ENCODE results near the gene OSTM1. TPM values are rescaled to one million over a fixed set of nuclear protein-coding genes. Genes with fewer than 3 reads are reported as not detected.

The OSTM1 gene
- total and polyA plus RNA-seq, 4 donors: 18.1 to 64.3 (median 25.9) TPM

DNA sequence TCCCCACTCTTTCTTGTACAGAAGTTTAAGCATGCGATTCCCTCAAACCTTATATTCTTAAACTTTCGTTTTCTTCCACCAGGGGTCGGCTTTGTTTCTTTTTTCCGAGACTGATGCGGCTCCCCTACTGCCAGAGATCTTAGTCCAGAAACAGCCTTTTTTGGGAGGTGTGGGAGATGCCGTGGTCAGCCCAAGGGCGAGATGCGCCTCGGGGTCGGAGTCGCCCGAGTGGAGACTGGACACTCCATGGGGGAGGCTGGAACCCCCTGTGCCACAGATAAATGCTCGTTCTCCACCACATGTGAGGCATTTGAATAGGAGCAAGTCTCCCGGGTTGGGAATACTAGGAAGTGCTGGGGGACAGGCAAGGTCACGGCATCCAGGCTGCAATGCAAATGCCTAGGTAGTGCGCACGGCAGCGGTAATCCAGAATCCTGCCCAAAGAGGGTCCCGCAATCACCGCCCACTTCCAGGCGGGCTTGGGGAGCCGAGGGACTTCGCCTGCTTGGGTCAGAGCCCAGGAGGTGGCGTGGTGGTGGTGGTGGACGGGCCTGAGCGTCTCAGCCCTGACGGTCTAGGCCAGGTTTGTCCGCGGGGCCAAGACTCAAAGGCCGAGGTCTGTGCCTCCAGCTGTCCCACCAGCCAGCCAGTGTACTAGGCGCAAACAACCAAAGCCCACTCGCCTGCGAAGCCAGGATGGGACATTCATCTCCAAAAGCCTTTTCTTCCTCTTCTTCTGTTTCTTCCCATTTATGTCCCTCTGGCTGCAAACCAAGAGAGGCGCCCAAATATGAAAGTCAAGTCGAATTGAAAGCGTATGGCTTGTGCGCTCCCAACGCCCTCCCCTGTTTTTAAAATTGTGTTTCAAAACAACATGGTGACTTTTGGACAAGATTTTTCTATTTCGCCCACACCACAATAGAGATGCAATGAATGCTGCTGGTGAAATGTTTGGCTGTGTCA is 39.3 kb upstream of the OSTM1 start:
- Histone ChIP-seq H3K9me3 (ENCODE audit: control insufficient read depth in 4 of 4, insufficient read depth in 3 of 4, low read length in 3 of 4) (peaks cover 0 to 2% (median 0%) of the 10 kb centered on the region in 4 donors), H3K4me3 (no peak overlapping the region), H3K4me1 (ENCODE audit: control insufficient read depth in 5 of 5, insufficient read depth in 5 of 5, low read length in 5 of 5) (peaks cover 0 to 43% (median 10%) of the 10 kb centered on the region in 5 donors), H3K27ac (ENCODE audit: low read depth in 1 of 2, low read length in 1 of 2) (no peak overlapping the region), H3K27me3 (ENCODE audit: control insufficient read depth in 3 of 3, insufficient read depth in 3 of 3, low read length in 2 of 3) (peaks cover 0 to 62% (median 53%) of the 10 kb centered on the region in 3 donors), H3K9ac (ENCODE audit: insufficient read depth in 1 of 2, low read length in 2 of 2) (no peak overlapping the region), H3K36me3 (ENCODE audit: control insufficient read depth in 4 of 4, insufficient read depth in 4 of 4, low read length in 4 of 4) (no peaks in the 10 kb centered on the region)
- TF ChIP-seq CTCF (IDR thresholded peaks at IDR 0.05; ENCODE audit: control extremely low read depth, extremely low read depth): no peak
- 10 to 20% methylated on average over 39 of the region's 39 CpGs for WGBS, 2 donors
- ATAC-seq (ENCODE audit: insufficient read depth, low FRiP score): no peak
- DNase-seq: peak; percentile 45 to 81 (median 79)

- Histone ChIP-seq H3K27ac (ENCODE audit: low read depth in 1 of 2, low read length in 1 of 2) (no peak overlapping the region), H3K4me3 (no peak overlapping the region), H3K9ac (ENCODE audit: insufficient read depth in 1 of 2, low read length in 2 of 2) (no peak overlapping the region), H3K36me3 (ENCODE audit: control insufficient read depth in 4 of 4, insufficient read depth in 4 of 4, low read length in 4 of 4) (no peaks in the 10 kb centered on the region), H3K4me1 (ENCODE audit: control insufficient read depth in 5 of 5, insufficient read depth in 5 of 5, low read length in 5 of 5) (no peaks in the 10 kb centered on the region), H3K27me3 (ENCODE audit: control insufficient read depth in 3 of 3, insufficient read depth in 3 of 3, low read length in 2 of 3) (peaks cover 0 to 16% (median 13%) of the 10 kb centered on the region in 3 donors), H3K9me3 (ENCODE audit: control insufficient read depth in 4 of 4, insufficient read depth in 3 of 4, low read length in 3 of 4) (peaks cover 0 to 2% (median 0%) of the 10 kb centered on the region in 4 donors)
- DNase-seq (no peak), ATAC-seq (ENCODE audit: insufficient read depth, low FRiP score) (no peak)
- no peak for TF ChIP-seq CTCF (IDR thresholded peaks at IDR 0.05; ENCODE audit: control extremely low read depth, extremely low read depth)
Measured at GRCh38 chr6:108108374-108108773, 33.8 kb upstream of the OSTM1 start.

DNA sequence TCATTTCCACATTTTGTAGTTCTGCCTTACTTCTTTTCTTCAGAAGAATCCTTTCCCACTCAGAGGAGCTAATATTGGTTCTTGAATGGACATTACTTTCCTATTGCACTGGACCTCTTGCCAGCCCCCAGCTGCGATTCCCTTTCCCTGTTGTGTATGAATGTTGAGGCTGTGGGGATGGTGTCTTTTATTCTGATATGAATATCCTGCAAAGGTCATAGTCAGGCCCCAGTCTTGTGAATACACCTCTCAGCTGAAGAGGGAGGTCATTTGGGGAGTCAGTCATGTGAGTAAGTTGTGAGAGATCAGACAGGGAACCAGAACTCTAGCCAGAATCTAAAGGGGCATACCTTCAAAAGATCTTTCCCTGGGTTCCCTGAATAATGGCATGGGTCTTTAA is 32.6 kb upstream of the OSTM1 start:
- Histone ChIP-seq H3K27ac (ENCODE audit: low read depth in 1 of 2, low read length in 1 of 2) (no peak overlapping the region), H3K9me3 (ENCODE audit: control insufficient read depth in 4 of 4, insufficient read depth in 3 of 4, low read length in 3 of 4) (peaks cover 0 to 2% (median 0%) of the 10 kb centered on the region in 4 donors), H3K4me3 (no peak overlapping the region), H3K9ac (ENCODE audit: insufficient read depth in 1 of 2, low read length in 2 of 2) (no peak overlapping the region), H3K36me3 (ENCODE audit: control insufficient read depth in 4 of 4, insufficient read depth in 4 of 4, low read length in 4 of 4) (no peaks in the 10 kb centered on the region), H3K27me3 (ENCODE audit: control insufficient read depth in 3 of 3, insufficient read depth in 3 of 3, low read length in 2 of 3) (peaks cover 0 to 7% (median 7%) of the 10 kb centered on the region in 3 donors), H3K4me1 (ENCODE audit: control insufficient read depth in 5 of 5, insufficient read depth in 5 of 5, low read length in 5 of 5) (no peaks in the 10 kb centered on the region)
- ATAC-seq (ENCODE audit: insufficient read depth, low FRiP score): no peak
- 93 to 95% methylated on average over 1 of the region's 1 CpG for WGBS, 2 donors
- DNase-seq: no peak
- no peak for TF ChIP-seq CTCF (IDR thresholded peaks at IDR 0.05; ENCODE audit: control extremely low read depth, extremely low read depth)
